SHP77 (cell line): ENCODE results near the gene PRAMEF12.
"Not testable (repeated sequence)": the region's sequence is repeated elsewhere in the genome, so short reads cannot be mapped to it uniquely, and the experiment has no call there.

Experiments
- DNase-seq, 2 experiments: peaks; one replicate each; lab custom pipeline; 2025; lab: John Stamatoyannopoulos, UW

PRAMEF12 gene

DNA sequence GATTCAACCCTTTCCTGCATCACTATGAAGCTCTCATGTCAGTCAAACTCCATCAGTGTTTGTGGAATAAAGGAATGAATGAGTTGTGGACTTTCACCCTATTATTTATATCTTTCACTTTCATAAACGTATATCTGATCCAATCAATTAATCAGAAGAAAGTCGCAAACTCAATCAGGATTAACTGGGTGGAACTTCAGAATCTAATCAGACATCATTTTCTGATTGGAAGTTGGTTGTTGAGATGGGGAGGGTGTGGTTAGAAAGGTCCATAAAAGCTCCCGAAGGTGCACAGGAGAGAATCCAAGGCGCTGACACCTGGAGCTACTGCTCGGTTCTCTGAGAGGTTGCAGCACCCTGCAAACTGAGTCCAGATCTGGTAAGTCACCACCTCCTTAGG is at the start of gene PRAMEF12:
TSS of gene PRAMEF12 (plus strand) at position 301 of the 400 bp plus-strand sequence. CDS start 1,130 bp downstream, outside the sequence.
- DNase-seq: no peak

DNA sequence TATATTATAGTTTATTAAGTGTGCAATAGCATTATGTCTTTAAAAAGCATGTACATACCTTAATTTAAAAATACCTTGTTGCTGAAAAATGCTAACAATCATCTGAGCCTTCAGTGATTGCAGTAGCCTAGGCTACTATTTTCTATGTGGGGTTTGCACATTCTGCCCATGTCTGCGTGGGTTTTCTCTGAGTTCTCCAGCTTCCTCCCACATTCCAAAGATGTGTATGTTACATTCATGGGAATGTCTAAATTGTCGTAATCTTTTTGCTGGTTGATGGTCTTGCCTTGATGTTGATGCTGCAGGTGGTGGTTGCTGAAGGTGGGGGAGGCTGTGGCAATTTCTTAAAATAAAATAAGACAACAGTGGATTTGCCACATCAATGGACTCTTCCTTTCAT is 45.1 kb upstream of the PRAMEF12 start:
- no peak for DNase-seq

- no peak for DNase-seq
Observed at GRCh38 chr1:12730156-12730555, 43.4 kb upstream of the PRAMEF12 start.

DNA sequence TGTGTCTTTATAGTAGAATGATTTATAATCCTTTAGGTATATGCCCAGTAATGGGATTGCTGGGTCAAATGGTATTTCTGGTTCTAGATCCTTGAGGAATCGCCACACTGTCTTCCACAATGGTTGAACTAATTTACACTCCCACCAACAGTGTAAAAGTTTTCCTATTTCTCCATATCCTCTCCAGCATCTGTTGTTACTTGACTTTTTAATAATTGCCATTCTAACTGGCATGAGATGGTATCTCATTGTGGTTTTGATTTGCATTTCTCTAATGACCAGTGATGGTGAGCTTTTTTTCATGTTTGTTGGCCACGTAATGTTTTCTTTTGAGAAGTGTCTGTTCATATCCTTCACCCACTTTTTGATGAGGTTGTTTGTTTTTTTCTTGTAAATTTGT is 42.5 kb upstream of the PRAMEF12 start:
- DNase-seq: not testable (repeated sequence)

DNA sequence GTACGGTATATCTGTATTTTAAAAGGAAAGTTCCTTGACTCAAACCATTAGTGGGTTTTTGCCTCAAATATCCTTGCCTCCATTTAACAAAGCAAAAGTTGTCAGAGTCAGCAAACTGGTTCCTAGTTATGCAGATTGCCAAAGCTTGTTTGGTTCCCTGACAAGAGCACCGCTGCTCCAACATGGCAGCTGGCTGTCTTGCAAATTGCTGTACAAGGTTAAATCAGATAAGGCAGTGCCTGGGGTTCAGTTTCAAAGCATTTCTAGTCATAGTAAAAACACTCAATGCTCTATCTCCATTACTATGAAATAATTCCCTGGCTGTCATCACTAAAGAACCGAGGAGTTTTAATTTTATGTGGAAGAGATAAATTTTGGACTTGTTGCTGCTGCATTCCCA is 38.9 kb upstream of the PRAMEF12 start:
- DNase-seq: no peak

- DNase-seq: no peak
Observed at GRCh38 chr1:12738934-12739333, 34.6 kb upstream of the PRAMEF12 start.

DNA sequence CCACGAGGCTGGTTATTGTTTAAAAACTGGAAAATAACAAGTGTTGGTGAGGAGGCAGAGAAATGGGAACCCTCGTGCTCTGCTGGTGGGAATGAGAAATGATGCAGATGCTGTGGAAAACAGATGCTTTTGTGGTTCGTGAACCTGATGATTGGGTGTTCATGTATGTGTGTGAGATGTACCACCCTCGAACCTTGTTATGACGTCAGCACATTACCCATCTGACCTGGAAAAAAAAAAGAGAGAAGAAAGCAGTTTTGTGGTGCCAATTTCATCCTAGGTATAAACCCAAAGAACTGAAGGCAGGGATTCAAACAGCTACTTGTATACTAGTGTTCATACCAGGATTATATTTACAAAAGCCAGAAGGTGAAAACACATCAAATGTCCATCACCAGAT is 33.9 kb upstream of the PRAMEF12 start:
- no peak for DNase-seq

- no peak for DNase-seq
Observed at GRCh38 chr1:12741946-12742345, 31.6 kb upstream of the PRAMEF12 start.

- DNase-seq: no peak
Observed at GRCh38 chr1:12745126-12745991, 28.2 kb upstream of the PRAMEF12 start.

DNA sequence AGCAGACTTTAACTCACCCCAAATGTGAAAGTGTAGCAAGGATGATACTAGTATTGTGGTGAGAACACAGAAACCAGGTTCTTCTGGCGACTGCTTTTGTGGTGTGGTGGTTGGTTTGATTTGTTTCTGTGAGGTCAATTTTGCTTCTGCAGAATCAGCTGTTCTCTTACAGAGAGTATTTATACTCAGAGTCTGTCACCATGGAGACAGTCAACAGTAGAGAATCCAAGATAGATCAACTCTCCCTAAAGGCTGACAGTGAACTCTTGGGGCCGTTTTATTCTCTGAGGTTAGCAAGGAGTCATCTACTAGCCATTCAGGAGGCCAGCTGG is 27.6 kb upstream of the PRAMEF12 start, which contains the start of gene CFAP107:
TSS of gene CFAP107 (plus strand) at position 209 of the 332 bp plus-strand sequence. CDS start 231 bp downstream, outside the sequence.
- no peak for DNase-seq

DNA sequence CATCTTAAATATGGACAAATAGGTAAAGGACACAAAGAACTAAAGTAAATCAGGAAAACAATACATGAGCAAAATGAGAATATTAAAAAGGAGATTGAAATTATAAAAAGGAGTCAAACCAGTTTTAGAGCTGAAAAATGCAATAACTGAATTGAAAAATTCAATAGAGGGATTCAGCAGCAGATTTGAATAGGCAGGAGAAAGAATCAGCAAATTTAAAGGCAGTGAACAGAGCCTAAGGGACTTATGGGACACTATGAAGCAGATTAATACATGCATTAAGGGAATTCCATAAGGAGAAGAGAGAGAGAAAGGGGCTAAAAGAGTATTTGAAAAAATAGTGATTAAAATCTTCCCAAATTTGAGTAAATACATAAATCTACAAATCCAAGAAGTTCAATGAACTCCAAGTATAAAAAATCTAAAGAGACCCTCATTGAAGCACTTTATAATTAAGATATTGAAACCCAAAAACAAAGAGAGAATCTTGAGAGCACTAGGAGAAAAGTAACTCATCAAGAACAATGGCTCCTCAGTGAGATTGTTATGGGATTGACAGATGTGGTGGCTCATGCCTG is 24.7 kb upstream of the PRAMEF12 start:
- DNase-seq: no peak

DNA sequence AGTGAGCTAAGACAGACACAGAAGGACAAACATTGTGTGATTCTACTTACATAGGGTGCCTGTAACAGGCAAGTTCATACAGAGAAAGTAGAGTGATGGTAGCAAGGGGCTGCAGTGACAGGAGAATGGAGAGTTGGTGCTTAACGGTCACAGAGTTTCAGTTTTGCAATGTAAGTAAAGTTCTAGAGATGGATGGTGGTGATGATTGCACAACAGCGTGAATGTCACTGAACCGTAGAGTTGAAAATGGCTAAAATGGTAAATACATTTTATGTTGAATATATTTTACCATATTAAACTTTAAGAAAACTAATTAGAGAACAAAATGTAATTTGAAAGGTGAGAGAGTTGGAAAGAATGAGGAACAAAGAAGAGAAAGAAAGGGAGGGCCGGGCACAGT is 18.8 kb upstream of the PRAMEF12 start:
- no peak for DNase-seq

- DNase-seq: no peak
Observed at GRCh38 chr1:12756273-12756672, 17.3 kb upstream of the PRAMEF12 start.

DNA sequence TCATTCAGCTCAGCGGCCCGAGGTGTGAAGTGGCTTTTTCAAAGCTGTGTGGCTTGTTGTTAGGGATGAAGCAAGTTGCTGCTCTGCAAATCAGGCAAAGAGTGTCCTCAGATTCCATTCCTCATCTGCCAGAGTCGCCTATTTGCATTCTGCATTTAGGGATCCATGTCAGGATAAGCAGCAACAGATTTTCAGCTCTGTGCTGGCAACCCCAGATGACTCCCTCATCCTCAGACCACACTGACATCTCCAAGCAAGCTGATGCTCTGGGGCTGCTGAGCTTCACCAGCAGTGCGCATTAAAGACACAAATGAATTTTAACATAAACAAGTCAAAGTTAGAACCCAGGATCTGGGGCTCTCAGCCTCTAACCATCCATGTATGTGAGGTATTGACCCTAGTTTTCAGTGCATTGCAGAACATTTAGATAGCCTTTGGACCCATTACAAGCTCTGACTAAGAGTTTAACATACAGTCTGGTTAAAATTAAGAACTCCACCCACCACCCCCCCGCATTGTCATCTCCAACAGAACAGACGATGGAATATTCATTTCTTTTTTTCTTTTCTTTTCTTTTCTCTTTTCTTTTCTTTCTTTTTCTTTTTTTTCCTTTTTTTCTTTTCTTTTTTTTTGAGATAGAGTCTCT is 16.6 kb upstream of the PRAMEF12 start:
- no peak for DNase-seq

- DNase-seq: no peak
Observed at GRCh38 chr1:12757836-12758235, 15.7 kb upstream of the PRAMEF12 start.

GRCh38 chr1:12760256-12760795 is 13.2 kb upstream of the PRAMEF12 start:
- DNase-seq: no peak

DNA sequence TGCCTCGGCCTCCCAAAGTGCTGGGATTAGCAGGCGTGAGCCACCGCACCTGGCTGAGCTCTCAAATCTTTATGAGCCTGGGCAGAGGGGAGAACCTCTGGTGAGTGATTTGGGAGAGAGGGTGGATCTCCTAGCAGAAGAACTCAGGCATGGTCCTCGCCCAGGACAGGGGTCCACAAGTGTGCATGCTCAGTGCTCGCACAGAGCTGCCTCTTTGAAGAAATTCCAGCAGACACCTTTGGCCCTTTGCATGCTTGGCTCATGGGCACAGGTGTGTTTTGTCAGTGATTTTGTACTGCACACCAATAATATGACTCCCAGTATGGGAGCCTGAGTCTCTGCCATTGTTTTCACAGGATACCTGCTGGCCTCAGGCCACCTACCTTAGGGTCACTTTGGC is 11.8 kb upstream of the PRAMEF12 start:
- DNase-seq: no peak

- DNase-seq: no peak
Observed at GRCh38 chr1:12762766-12763165, 10.8 kb upstream of the PRAMEF12 start.

DNA sequence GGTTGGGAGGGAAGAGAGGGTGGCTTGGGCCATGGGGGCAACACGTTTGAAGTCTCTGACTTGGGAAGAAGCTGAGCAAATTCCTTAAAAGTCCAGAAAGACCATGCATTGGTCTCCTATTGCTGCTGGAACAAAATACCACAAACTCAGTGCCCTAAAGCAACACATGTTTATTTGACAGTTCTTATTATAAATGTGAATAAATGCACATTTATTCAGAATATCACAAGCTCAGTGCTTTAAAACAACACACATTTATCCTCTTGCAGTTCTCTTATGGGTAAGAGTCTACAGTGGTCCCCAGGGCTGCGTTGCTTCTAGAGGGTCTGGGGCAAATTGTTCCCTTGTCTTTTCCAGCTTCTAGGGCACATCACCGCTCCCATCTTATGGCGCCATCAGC is 10.1 kb upstream of the PRAMEF12 start:
- no peak for DNase-seq

DNA sequence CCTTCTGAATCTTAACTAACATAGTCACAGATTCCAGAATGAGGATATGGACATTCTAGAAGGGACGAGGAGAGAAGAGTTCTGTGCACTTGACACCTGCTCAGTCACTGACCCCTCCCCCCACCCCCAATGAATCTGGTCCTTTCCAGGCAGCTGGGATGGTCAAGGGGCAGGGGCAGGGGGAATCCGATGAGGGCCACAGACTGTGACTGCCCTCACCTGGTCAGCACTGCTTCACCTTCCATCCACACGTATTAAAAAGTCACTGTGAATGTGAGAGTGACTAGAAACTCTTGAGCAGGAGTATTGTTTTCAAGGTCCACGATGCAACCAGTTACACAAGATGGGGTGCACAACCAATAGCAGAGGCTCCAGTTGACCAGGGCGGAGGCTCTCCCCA is 9.5 kb upstream of the PRAMEF12 start:
- no peak for DNase-seq

DNA sequence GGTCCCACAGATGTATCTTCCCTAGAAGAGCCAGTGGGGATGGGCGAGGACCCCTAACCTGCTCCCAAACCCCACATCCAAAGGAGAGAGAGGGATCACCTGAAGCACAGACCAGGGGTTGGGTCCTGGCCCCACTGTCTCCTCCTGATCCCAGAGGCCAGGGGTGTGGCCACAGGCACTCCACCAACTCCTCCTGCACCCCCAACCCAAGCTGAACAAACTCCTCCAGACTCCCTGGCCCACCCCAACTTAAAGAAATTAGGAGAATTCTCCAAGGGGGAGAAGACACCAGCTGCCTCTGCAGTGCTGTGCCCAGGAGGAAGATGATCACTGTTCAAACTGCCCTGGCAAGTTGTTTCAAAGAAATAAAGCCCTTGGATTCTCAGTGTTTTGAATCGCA is 4.5 kb upstream of the PRAMEF12 start:
- no peak for DNase-seq

- DNase-seq: no peak
Observed at GRCh38 chr1:12769976-12770505, 3.5 kb upstream of the PRAMEF12 start.

DNA sequence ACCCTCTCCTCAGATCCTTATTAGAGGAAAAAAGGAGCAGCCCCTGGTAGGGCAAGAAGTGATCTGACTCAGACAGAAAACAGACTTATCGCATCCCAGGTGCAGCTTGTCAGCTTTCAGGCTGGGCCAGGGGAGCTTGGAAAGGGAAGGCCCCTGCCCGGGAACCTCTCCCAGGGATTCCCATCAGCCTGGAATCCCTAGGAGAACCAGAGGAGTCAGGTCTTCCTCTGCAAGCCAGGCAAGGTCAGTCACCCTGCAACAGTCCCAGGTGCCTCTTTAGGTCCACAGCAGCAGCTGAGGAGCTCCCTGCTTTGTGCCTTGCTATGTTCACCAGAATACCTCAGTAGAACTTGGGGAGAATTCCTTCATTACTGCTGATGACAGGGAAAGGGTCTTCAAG is 2.9 kb upstream of the PRAMEF12 start:
- no peak for DNase-seq
